HUES6 (cell line): ENCODE results near the gene TNFSF9.

Experiments used
- H3K27ac ChIP-seq: 2 replicates; pipeline ENCODE4 v1.7.0; 2013; ENCODE audit warnings: low read depth, mild to moderate bottlenecking, low read length, inconsistent platforms
- H3K27me3 ChIP-seq: 2 replicates; pipeline ENCODE4 v1.6.1; 2013; ENCODE audit warnings: low read length; ENCODE audit not compliant: control insufficient read depth, insufficient read depth
- H3K36me3 ChIP-seq: 2 replicates; pipeline ENCODE4 v1.6.1; 2013; ENCODE audit warnings: low read length; ENCODE audit not compliant: control insufficient read depth, insufficient read depth
- H3K4me1 ChIP-seq: 2 replicates; pipeline ENCODE4 v1.6.1; 2013; ENCODE audit warnings: low read length; ENCODE audit not compliant: control insufficient read depth, insufficient read depth
- H3K4me3 ChIP-seq: 2 replicates; pipeline ENCODE4 v1.5.1; 2013; ENCODE audit warnings: low read depth, low read length
- H3K9ac ChIP-seq: one replicate; pipeline ENCODE4 v1.6.1; 2013; ENCODE audit warnings: mild to moderate bottlenecking, low read length
- H3K9me3 ChIP-seq: 2 replicates; pipeline ENCODE4 v1.6.1; 2013; ENCODE audit warnings: low read depth, low read length; ENCODE audit not compliant: control insufficient read depth, insufficient read depth

Gene TNFSF9

GRCh38 chr19:6514089-6514488 is 16.7 kb upstream of the TNFSF9 start:
- H3K9ac ChIP-seq, result no peak overlapping the region
- H3K4me3 ChIP-seq, result no peak overlapping the region
- peaks cover 9% of the 10 kb centered on the region; the same call in 1 of the 2 replicates for H3K4me1 ChIP-seq
- H3K27me3 ChIP-seq, result no peaks in the 10 kb centered on the region
- H3K9me3 ChIP-seq, result no peaks in the 10 kb centered on the region
- H3K36me3 ChIP-seq, result no peaks in the 10 kb centered on the region
- no peak overlapping the region for H3K27ac ChIP-seq

GRCh38 chr19:6514926-6515544 is 15.8 kb upstream of the TNFSF9 start:
- H3K9ac ChIP-seq, result no peak overlapping the region
- no peaks in the 10 kb centered on the region for H3K27me3 ChIP-seq
- H3K4me1 ChIP-seq, result peaks cover 9% of the 10 kb centered on the region; the same call in 1 of the 2 replicates

GRCh38 chr19:6516018-6516658 is 14.7 kb upstream of the TNFSF9 start:
- peak overlapping the region; percentile 74 for H3K4me3 ChIP-seq
- H3K9ac ChIP-seq, result peak overlapping the region; percentile 38
- H3K27ac ChIP-seq, result no peak overlapping the region
- H3K36me3 ChIP-seq, result no peaks in the 10 kb centered on the region
- peaks cover 9% of the 10 kb centered on the region; the same call in 1 of the 2 replicates for H3K4me1 ChIP-seq
- H3K9me3 ChIP-seq, result no peaks in the 10 kb centered on the region
- no peaks in the 10 kb centered on the region for H3K27me3 ChIP-seq

More at GRCh38 chr19:6514926-6515544, 15.8 kb upstream of the TNFSF9 start:
- Histone ChIP-seq H3K27ac (no peak overlapping the region), H3K36me3 (no peaks in the 10 kb centered on the region), H3K4me3 (no peak overlapping the region), H3K9me3 (no peaks in the 10 kb centered on the region)

GRCh38 chr19:6516659-6517291 is 14.1 kb upstream of the TNFSF9 start:
- H3K4me1 ChIP-seq, result peaks cover 9% of the 10 kb centered on the region; the same call in 1 of the 2 replicates
- peak overlapping the region; percentile 74 for H3K4me3 ChIP-seq
- no peak overlapping the region for H3K27ac ChIP-seq
- H3K36me3 ChIP-seq, result no peaks in the 10 kb centered on the region
- no peaks in the 10 kb centered on the region for H3K9me3 ChIP-seq
- no peaks in the 10 kb centered on the region for H3K27me3 ChIP-seq
- H3K9ac ChIP-seq, result peak overlapping the region; percentile 38

- H3K9ac ChIP-seq, result no peak overlapping the region
- H3K27me3 ChIP-seq, result no peaks in the 10 kb centered on the region
- H3K4me1 ChIP-seq, result peaks cover 15% of the 10 kb centered on the region
- no peaks in the 10 kb centered on the region for H3K36me3 ChIP-seq
- H3K27ac ChIP-seq, result no peak overlapping the region
- H3K9me3 ChIP-seq, result no peaks in the 10 kb centered on the region
- H3K4me3 ChIP-seq, result no peak overlapping the region
These were observed 12.5 kb upstream of the TNFSF9 start for GRCh38 chr19:6518145-6518911.

GRCh38 chr19:6519289-6519688 is 11.5 kb upstream of the TNFSF9 start:
- Histone ChIP-seq H3K4me3 (no peak overlapping the region), H3K9me3 (no peaks in the 10 kb centered on the region), H3K27me3 (no peaks in the 10 kb centered on the region), H3K27ac (no peak overlapping the region), H3K9ac (no peak overlapping the region), H3K36me3 (no peaks in the 10 kb centered on the region), H3K4me1 (peaks cover 15% of the 10 kb centered on the region)

GRCh38 chr19:6521718-6522646 is 8.8 kb upstream of the TNFSF9 start:
- H3K36me3 ChIP-seq, result no peaks in the 10 kb centered on the region
- H3K9me3 ChIP-seq, result no peaks in the 10 kb centered on the region
- peaks cover 15% of the 10 kb centered on the region for H3K4me1 ChIP-seq
- no peak overlapping the region for H3K4me3 ChIP-seq
- H3K27me3 ChIP-seq, result no peaks in the 10 kb centered on the region
- H3K9ac ChIP-seq, result no peak overlapping the region
- H3K27ac ChIP-seq, result no peak overlapping the region

- no peaks in the 10 kb centered on the region for H3K36me3 ChIP-seq
- no peak overlapping the region for H3K4me3 ChIP-seq
- H3K27ac ChIP-seq, result no peak overlapping the region
- no peaks in the 10 kb centered on the region for H3K27me3 ChIP-seq
- peaks cover 12% of the 10 kb centered on the region for H3K4me1 ChIP-seq
- no peak overlapping the region for H3K9ac ChIP-seq
- H3K9me3 ChIP-seq, result no peaks in the 10 kb centered on the region
These were observed 8.1 kb upstream of the TNFSF9 start for GRCh38 chr19:6522712-6523111.

- H3K27me3 ChIP-seq, result peaks cover 2% of the 10 kb centered on the region; the same call in 1 of the 2 replicates
These were observed 6.5 kb upstream of the TNFSF9 start for GRCh38 chr19:6524311-6524710.

GRCh38 chr19:6527893-6528543 is 2.8 kb upstream of the TNFSF9 start:
- peaks cover 31% of the 10 kb centered on the region for H3K4me1 ChIP-seq
- no peak overlapping the region for H3K9ac ChIP-seq
- no peak overlapping the region for H3K27ac ChIP-seq
- no peaks in the 10 kb centered on the region for H3K9me3 ChIP-seq
- H3K27me3 ChIP-seq, result peaks cover 37% of the 10 kb centered on the region
- H3K4me3 ChIP-seq, result no peak overlapping the region
- H3K36me3 ChIP-seq, result no peaks in the 10 kb centered on the region

More at GRCh38 chr19:6524311-6524710, 6.5 kb upstream of the TNFSF9 start:
- H3K4me3 ChIP-seq, result no peak overlapping the region
- no peak overlapping the region for H3K27ac ChIP-seq
- H3K9me3 ChIP-seq, result no peaks in the 10 kb centered on the region
- H3K36me3 ChIP-seq, result no peaks in the 10 kb centered on the region
- H3K4me1 ChIP-seq, result peaks cover 21% of the 10 kb centered on the region
- no peak overlapping the region for H3K9ac ChIP-seq
